ENCODE results near the gene GEMIN5. TPM values are rescaled to one million over a fixed set of nuclear protein-coding genes. Genes with fewer than 3 reads are reported as not detected.

Gene GEMIN5
- total RNA-seq, 1 experiment from 2014 or later = 35.8 TPM

DNA sequence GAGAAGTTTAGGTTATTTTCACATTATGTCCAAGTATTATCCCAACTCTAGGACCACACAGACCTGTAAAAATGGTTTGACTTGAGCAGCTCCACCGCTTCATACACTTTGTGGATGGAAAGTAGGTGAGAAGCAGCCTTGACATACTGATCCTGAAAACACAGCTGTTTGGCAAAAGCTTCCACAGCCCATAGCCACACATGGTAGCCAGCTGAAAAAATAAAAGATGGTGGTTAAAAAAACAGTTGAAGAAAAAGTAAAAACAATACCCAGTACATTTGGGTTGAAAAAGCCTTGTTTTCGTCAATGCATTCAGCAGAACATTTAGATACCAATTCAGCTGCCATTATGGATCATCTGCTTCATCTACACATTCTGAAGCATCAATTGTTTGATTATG, 36.7 kb downstream of the GEMIN5 start:
- DNase-seq = no peak
- Mint-ChIP-seq H3K4me3 (no peak overlapping the region), H3K27me3 (ENCODE audit: low read depth) (no peaks in the 10 kb centered on the region), H3K4me1 (no peaks in the 10 kb centered on the region), H3K27ac (no peak overlapping the region), H3K9me3 (no peaks in the 10 kb centered on the region), H3K36me3 (ENCODE audit: insufficient read depth in 1 of 3, low read depth in 3 of 3) (peaks cover 37 to 92% (median 73%) of the 10 kb centered on the region in 3 experiments; a peak in 6 of 7 replicates)
- Histone ChIP-seq H3K27me3 (ENCODE audit: insufficient read depth, low read length) (no peaks in the 10 kb centered on the region), H3K18ac (ENCODE audit: insufficient read length, low read depth, low read length) (no peak overlapping the region), H3K23ac (ENCODE audit: insufficient read length, low read depth, low read length) (no peak overlapping the region), H2BK15ac (ENCODE audit: low read depth, low read length) (no peak overlapping the region), H3K9ac (ENCODE audit: extremely low read depth, insufficient read length, low read length) (no peak overlapping the region), H4K91ac (ENCODE audit: insufficient read length, low read depth, low read length) (no peak overlapping the region), H3K9me3 (ENCODE audit: control insufficient read depth, low read depth, low read length) (no peaks in the 10 kb centered on the region), H3K4me1 (ENCODE audit: insufficient read depth, low read length) (no peaks in the 10 kb centered on the region), H4K20me1 (ENCODE audit: control insufficient read depth, insufficient read depth, insufficient read length) (no peaks in the 10 kb centered on the region), H3K4me2 (ENCODE audit: insufficient read depth, insufficient read length, low read length) (no peak overlapping the region), H4K5ac (ENCODE audit: insufficient read length, low read depth, low read length) (no peak overlapping the region), H3K23me2 (ENCODE audit: insufficient read length, low read depth, low read length, poor library complexity, severe bottlenecking) (no peaks in the 10 kb centered on the region), H3T11ph (ENCODE audit: low read length) (no peak overlapping the region), H3K79me2 (ENCODE audit: insufficient read depth, low read length) (no peaks in the 10 kb centered on the region), H2AFZ (ENCODE audit: low read length) (no peak overlapping the region), H4K8ac (replicated peaks; ENCODE audit: insufficient read length, low read depth, low read length) (no peak overlapping the region), H3K14ac (ENCODE audit: insufficient read depth, low read length) (no peak overlapping the region), H2BK120ac (ENCODE audit: low read depth, low read length, poor library complexity, severe bottlenecking) (no peak overlapping the region), H3K79me1 (ENCODE audit: insufficient read depth, low read depth, low read length, poor library complexity, severe bottlenecking) (no peaks in the 10 kb centered on the region), H2AK5ac (ENCODE audit: insufficient read length, low read length) (no peak overlapping the region), H3K4ac (ENCODE audit: low read depth, low read length) (no peak overlapping the region), H3K56ac (ENCODE audit: insufficient read length, low read depth, low read length) (no peak overlapping the region), H2BK20ac (ENCODE audit: low read depth, low read length, poor library complexity, severe bottlenecking) (no peak overlapping the region), H2BK12ac (ENCODE audit: insufficient read length, low read depth, low read length) (no peak overlapping the region), H3K27ac (ENCODE audit: insufficient read length, low read depth, low read length) (no peak overlapping the region), H2BK5ac (ENCODE audit: insufficient read length, low read length) (no peak overlapping the region)
- no CpG with 5 or more reads among the region's 2 CpGs for WGBS (ENCODE audit: extremely low coverage, insufficient read length, low lambda C conversion rate)
- TF ChIP-seq, protein P1, sequence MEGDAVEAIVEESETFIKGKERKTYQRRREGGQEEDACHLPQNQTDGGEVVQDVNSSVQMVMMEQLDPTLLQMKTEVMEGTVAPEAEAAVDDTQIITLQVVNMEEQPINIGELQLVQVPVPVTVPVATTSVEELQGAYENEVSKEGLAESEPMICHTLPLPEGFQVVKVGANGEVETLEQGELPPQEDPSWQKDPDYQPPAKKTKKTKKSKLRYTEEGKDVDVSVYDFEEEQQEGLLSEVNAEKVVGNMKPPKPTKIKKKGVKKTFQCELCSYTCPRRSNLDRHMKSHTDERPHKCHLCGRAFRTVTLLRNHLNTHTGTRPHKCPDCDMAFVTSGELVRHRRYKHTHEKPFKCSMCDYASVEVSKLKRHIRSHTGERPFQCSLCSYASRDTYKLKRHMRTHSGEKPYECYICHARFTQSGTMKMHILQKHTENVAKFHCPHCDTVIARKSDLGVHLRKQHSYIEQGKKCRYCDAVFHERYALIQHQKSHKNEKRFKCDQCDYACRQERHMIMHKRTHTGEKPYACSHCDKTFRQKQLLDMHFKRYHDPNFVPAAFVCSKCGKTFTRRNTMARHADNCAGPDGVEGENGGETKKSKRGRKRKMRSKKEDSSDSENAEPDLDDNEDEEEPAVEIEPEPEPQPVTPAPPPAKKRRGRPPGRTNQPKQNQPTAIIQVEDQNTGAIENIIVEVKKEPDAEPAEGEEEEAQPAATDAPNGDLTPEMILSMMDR (conservative IDR thresholded peaks at IDR 0.05) = no peak
